ENCODE measurements around the gene GORASP2.
"Not testable (repeated sequence)": the region's sequence is repeated elsewhere in the genome, so short reads cannot be mapped to it uniquely, and the experiment has no call there.

- not testable (repeated sequence) for TF ChIP-seq CTCF (conservative IDR thresholded peaks at IDR 0.05 in 1 of 2, IDR thresholded peaks at IDR 0.05 in 1 of 2; ENCODE audit: low read depth in 1 of 2, low read length in 2 of 2); EZH2 (IDR thresholded peaks at IDR 0.05; ENCODE audit: low read length, missing control alignments)
Measured at GRCh38 chr2:170921873-170922272, 7.2 kb upstream of the GORASP2 start.
